Measurements from ENCODE around the gene LHX4.

The LHX4 gene

GRCh38 chr1:180229483-180230415 lies at the start of gene LHX4:
TSS of gene LHX4 (plus strand) at chr1:180230264. CDS start at chr1:180230530, 266 bp downstream.
- H3K9me3 ChIP-seq = no peaks in the 10 kb centered on the region
- H3K36me3 ChIP-seq (replicated peaks) = no peaks in the 10 kb centered on the region
- DNase-seq (ENCODE audit: low spot score in 2 of 2) = peak; percentile 81 to 89
- H3K4me1 ChIP-seq = peaks cover 4% of the 10 kb centered on the region; the same call in 1 of the 2 replicates
- in situ Hi-C loops (cut with MboI; ENCODE audit: low sequenced_read_pairs) = no loop called here
- peak within 1 kb of the TSS; percentile 61 for H3K4me3 ChIP-seq
- peaks cover 3% of the 10 kb centered on the region; the same call in 1 of the 2 replicates for H3K27me3 ChIP-seq (ENCODE audit: low read depth)

DNA sequence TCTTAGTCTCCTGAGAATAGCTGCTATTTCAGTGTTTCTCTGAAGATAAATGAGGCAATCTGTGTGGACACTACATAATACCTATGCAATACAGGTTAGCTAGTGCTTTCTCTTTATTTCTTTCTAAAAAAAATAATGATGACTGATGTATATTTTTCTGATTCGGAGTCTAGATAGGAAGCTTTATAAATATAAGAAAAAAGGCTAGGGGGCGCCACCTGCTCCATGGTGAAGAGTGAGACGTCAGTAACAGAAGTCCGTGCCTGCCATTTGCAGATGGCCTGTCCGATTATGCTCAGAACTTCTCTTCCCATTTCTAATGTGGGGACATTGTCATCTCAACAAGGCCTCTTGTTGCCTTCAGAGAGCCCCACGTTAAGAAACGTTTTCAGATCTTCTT lies 49.0 kb upstream of the LHX4 start:
- DNase-seq (ENCODE audit: low spot score in 2 of 2) = peak in 1 of 2 experiments; percentile 68

GRCh38 chr1:180181996-180182642 lies 47.9 kb upstream of the LHX4 start:
- Histone ChIP-seq H3K4me1 (no peaks in the 10 kb centered on the region), H3K4me3 (no peak overlapping the region), H3K27me3 (ENCODE audit: low read depth) (no peaks in the 10 kb centered on the region), H3K9me3 (no peaks in the 10 kb centered on the region), H3K36me3 (replicated peaks) (no peaks in the 10 kb centered on the region)
- in situ Hi-C loops (cut with MboI; ENCODE audit: low sequenced_read_pairs) = loop anchor here (10.0 kb wide), 3 partner anchors 233 to 477 kb away; no protein-coding TSS in a partner anchor
- no peak for DNase-seq (ENCODE audit: low spot score in 2 of 2)

More for the DNA sequence above, 49.0 kb upstream of the LHX4 start:
- H3K9me3 ChIP-seq = no peaks in the 10 kb centered on the region
- H3K27me3 ChIP-seq (ENCODE audit: low read depth) = no peaks in the 10 kb centered on the region
- H3K4me3 ChIP-seq = no peak overlapping the region
- no peaks in the 10 kb centered on the region for H3K36me3 ChIP-seq (replicated peaks)
- no peaks in the 10 kb centered on the region for H3K4me1 ChIP-seq
- in situ Hi-C loops (cut with MboI; ENCODE audit: low sequenced_read_pairs) = loop anchor here (10.0 kb wide), 3 partner anchors 234 to 476 kb away; no protein-coding TSS in a partner anchor

DNA sequence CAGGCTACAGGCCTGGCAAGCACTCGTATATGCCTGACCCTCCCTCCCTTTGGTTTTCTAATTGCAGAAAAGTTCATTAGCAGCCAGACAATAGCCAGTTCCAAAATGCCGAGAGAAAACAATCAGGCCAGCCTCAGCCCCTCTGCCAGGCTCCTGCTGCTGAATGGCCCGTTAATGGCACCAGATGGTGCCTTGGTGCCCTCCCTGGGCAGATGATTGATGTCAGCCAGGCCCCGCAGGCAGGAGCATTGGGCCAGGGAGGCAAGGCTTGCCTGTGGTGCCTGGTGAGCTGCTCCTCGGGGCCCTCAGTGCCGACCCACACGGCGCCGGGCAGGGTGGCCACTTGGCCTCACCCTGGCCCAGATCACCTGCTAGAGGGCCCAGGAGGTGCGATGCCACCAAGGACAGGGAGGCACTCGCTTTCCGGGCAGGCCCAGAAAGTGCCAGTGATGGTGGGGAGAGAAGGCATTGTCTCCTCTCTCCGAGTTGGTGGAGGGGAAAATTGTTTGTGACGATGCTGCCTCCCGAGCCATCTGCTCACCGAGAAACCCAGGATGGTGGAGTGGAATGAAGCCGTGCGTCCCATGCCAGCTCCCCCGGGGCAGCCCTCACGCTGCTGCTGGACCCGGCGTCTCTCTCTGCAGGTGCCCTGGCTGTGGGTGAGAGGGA lies 47.3 kb upstream of the LHX4 start:
- in situ Hi-C loops (cut with MboI; ENCODE audit: low sequenced_read_pairs) = loop anchor here (10.0 kb wide), 3 partner anchors 232 to 478 kb away; no protein-coding TSS in a partner anchor
- Histone ChIP-seq H3K36me3 (replicated peaks) (no peaks in the 10 kb centered on the region), H3K4me1 (no peaks in the 10 kb centered on the region), H3K9me3 (no peaks in the 10 kb centered on the region), H3K4me3 (no peak overlapping the region), H3K27me3 (ENCODE audit: low read depth) (no peaks in the 10 kb centered on the region)
- no peak for DNase-seq (ENCODE audit: low spot score in 2 of 2)

- Histone ChIP-seq H3K9me3 (no peaks in the 10 kb centered on the region), H3K4me1 (no peaks in the 10 kb centered on the region), H3K36me3 (replicated peaks) (no peaks in the 10 kb centered on the region), H3K27me3 (ENCODE audit: low read depth) (no peaks in the 10 kb centered on the region), H3K4me3 (no peak overlapping the region)
- no peak for DNase-seq (ENCODE audit: low spot score in 2 of 2)
- in situ Hi-C loops (cut with MboI; ENCODE audit: low sequenced_read_pairs) = loop anchor here (10.0 kb wide), 3 partner anchors 231 to 479 kb away; no protein-coding TSS in a partner anchor
Observed at GRCh38 chr1:180183426-180183825, 46.6 kb upstream of the LHX4 start.

DNA sequence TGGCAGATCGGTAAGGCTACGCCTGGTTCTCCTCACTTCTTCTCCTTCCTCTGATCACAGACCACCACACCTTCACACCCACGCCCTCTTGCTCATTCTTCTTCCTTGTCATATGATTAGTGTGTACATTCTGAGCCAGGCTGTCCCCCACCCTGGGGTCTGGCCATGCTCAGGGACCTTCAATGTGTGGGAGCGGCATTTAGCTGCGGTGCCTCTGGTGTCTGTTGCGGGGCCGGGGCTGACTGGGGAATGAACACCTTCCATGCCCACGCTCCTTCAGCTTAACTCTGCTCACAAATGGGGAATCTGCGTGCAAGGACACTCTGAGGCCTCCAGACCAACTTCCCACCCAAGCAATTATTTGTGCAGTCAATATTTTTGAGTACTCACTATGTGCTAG lies 46.0 kb upstream of the LHX4 start:
- Histone ChIP-seq H3K4me3 (no peak overlapping the region), H3K9me3 (no peaks in the 10 kb centered on the region), H3K4me1 (no peaks in the 10 kb centered on the region), H3K36me3 (replicated peaks) (no peaks in the 10 kb centered on the region), H3K27me3 (ENCODE audit: low read depth) (no peaks in the 10 kb centered on the region)
- in situ Hi-C loops (cut with MboI; ENCODE audit: low sequenced_read_pairs) = loop anchor here (10.0 kb wide), 3 partner anchors 231 to 479 kb away; no protein-coding TSS in a partner anchor
- DNase-seq (ENCODE audit: low spot score in 2 of 2) = no peak

- Histone ChIP-seq H3K9me3 (no peaks in the 10 kb centered on the region), H3K27me3 (ENCODE audit: low read depth) (no peaks in the 10 kb centered on the region), H3K4me1 (no peaks in the 10 kb centered on the region), H3K36me3 (replicated peaks) (no peaks in the 10 kb centered on the region), H3K4me3 (no peak overlapping the region)
- no peak for DNase-seq (ENCODE audit: low spot score in 2 of 2)
- in situ Hi-C loops (cut with MboI; ENCODE audit: low sequenced_read_pairs) = loop anchor here (10.0 kb wide), 3 partner anchors 230 to 480 kb away; no protein-coding TSS in a partner anchor
Observed at GRCh38 chr1:180185281-180185680, 44.8 kb upstream of the LHX4 start.

DNA sequence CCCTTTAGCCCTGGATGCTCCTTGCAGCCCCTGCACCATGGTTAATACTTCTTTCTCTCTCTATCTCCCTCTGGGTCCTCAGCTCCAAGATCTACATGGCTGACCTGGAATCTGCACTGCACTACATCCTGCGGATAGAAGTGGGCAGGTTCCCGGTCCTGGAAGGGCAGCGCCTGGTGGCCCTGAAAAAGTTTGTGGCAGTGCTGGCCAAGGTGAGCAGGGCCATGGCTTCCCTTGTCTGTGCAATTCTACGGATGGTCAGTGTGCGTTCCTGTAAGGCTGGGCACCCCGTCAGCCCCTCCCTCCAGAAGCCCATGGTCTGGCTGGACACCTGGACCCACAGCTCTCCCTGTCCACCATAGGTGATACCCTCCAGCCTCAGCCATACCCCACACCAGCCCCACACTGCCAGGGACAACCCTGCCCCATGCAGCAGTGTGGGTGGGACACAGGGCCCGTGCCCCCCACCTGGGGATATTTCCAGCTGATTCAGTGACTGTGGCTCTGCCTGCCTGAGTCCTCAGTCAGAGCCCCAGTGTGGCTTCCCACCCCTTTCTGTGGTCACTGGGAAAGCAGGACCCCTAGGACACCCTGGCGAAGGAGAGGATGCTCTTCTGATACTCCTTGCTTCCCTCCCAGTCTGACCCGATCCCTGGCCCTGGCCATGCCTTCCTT lies 44.0 kb upstream of the LHX4 start:
- no peaks in the 10 kb centered on the region for H3K36me3 ChIP-seq (replicated peaks)
- in situ Hi-C loops (cut with MboI; ENCODE audit: low sequenced_read_pairs) = loop anchor here (10.0 kb wide), 3 partner anchors 229 to 481 kb away; no protein-coding TSS in a partner anchor

GRCh38 chr1:180186831-180187230 lies 43.2 kb upstream of the LHX4 start:
- H3K9me3 ChIP-seq = no peaks in the 10 kb centered on the region
- no peaks in the 10 kb centered on the region for H3K4me1 ChIP-seq
- no peaks in the 10 kb centered on the region for H3K36me3 ChIP-seq (replicated peaks)
- DNase-seq (ENCODE audit: low spot score in 2 of 2) = no peak
- in situ Hi-C loops (cut with MboI; ENCODE audit: low sequenced_read_pairs) = loop anchor here (10.0 kb wide), 3 partner anchors 228 to 482 kb away; no protein-coding TSS in a partner anchor
- H3K4me3 ChIP-seq = no peak overlapping the region
- H3K27me3 ChIP-seq (ENCODE audit: low read depth) = no peaks in the 10 kb centered on the region

More for the DNA sequence above, 44.0 kb upstream of the LHX4 start:
- no peaks in the 10 kb centered on the region for H3K9me3 ChIP-seq
- no peak for DNase-seq (ENCODE audit: low spot score in 2 of 2)
- no peaks in the 10 kb centered on the region for H3K27me3 ChIP-seq (ENCODE audit: low read depth)
- H3K4me3 ChIP-seq = no peak overlapping the region
- H3K4me1 ChIP-seq = no peaks in the 10 kb centered on the region

DNA sequence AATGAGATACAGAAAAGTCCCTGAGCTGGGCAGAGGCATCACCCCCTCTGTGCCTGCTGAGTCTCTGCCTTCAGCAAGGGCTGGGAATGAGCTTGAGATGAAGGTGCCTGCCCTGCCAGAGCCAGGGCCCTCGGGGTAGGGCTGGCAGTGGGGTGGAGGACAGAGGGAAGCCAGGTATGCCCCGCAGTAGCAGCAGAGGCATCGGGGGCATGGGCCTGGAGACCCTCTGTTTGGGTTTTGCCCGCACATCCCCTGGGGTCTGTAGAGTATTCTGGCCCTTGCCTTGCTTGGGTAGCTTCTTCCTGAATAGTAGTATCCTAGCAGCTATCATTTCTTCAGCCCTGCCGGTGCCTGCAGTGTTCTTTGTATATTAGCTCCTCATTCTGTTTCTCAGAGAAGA lies 42.4 kb upstream of the LHX4 start:
- no peak for DNase-seq (ENCODE audit: low spot score in 2 of 2)
- Histone ChIP-seq H3K27me3 (ENCODE audit: low read depth) (no peaks in the 10 kb centered on the region), H3K4me1 (no peaks in the 10 kb centered on the region), H3K9me3 (no peaks in the 10 kb centered on the region), H3K36me3 (replicated peaks) (no peaks in the 10 kb centered on the region), H3K4me3 (no peak overlapping the region)
- in situ Hi-C loops (cut with MboI; ENCODE audit: low sequenced_read_pairs) = loop anchor here (10.0 kb wide), 3 partner anchors 227 to 483 kb away; no protein-coding TSS in a partner anchor

DNA sequence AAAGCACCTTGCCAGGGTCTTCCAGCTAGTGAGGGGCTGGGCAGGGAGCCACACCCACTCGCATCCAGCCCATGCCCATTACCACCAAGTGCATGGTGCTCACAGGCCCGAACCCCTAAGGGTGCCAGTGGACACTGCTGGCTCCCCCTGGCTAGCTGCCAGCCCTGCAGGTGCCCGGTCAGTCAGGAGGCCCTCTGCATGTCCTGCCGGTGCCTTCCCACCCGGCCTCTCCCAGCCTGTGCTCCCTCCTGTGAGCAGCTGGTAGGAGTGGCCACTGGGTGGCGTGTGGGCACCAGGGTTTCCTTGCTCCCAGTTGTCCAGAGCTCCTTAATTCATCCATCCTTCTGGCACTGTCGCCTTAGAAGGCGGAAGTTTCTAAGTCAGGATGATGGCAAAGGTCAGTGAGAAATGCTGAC lies 42.0 kb upstream of the LHX4 start:
- Histone ChIP-seq H3K9me3 (no peaks in the 10 kb centered on the region), H3K27me3 (ENCODE audit: low read depth) (no peaks in the 10 kb centered on the region), H3K36me3 (replicated peaks) (no peaks in the 10 kb centered on the region), H3K4me3 (no peak overlapping the region), H3K4me1 (no peaks in the 10 kb centered on the region)
- in situ Hi-C loops (cut with MboI; ENCODE audit: low sequenced_read_pairs) = loop anchor here (10.0 kb wide), 3 partner anchors 227 to 483 kb away; no protein-coding TSS in a partner anchor
- DNase-seq (ENCODE audit: low spot score in 2 of 2) = peak; percentile 64 to 83

DNA sequence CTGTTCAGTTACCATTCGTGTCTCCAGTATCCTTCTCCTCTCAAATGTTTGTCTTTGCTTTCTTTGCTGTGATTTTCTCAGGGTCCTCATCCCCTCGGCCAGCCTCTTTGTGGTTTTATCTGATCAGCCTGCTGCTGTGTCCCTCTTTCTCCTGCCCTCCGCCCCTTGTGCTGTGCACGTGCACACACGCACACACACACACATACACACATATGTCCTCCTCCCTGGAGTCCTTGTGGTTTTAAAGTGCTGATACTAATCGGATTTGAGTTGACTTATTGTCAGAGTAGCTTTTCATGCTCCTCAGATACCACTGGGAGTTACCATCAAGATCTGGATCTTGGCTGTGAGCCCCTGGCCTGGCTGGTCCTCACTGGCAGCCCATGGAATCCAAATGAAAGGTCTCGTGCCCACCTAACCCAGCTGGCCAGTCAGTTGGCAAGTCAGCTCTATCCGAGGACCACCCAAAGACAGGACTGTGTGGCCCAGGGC lies 41.3 kb upstream of the LHX4 start:
- Histone ChIP-seq H3K4me3 (no peak overlapping the region), H3K36me3 (replicated peaks) (no peaks in the 10 kb centered on the region), H3K27me3 (ENCODE audit: low read depth) (no peaks in the 10 kb centered on the region), H3K9me3 (no peaks in the 10 kb centered on the region), H3K4me1 (no peaks in the 10 kb centered on the region)
- in situ Hi-C loops (cut with MboI; ENCODE audit: low sequenced_read_pairs) = loop anchor here (10.0 kb wide), 3 partner anchors 226 to 484 kb away; no protein-coding TSS in a partner anchor
- no peak for DNase-seq (ENCODE audit: low spot score in 2 of 2)

Data from HAP-1 (cell line).